ENCODE measurements around the gene ADGRD1. TPM values are rescaled to one million over a fixed set of nuclear protein-coding genes. Genes with fewer than 3 reads are reported as not detected.

ADGRD1 gene
- total and polyA plus RNA-seq, 2 of the 8 experiments (the other 6 are each of a cell fraction or from before 2014, with no cell fraction given), result 0.36 to 0.48 TPM

DNA sequence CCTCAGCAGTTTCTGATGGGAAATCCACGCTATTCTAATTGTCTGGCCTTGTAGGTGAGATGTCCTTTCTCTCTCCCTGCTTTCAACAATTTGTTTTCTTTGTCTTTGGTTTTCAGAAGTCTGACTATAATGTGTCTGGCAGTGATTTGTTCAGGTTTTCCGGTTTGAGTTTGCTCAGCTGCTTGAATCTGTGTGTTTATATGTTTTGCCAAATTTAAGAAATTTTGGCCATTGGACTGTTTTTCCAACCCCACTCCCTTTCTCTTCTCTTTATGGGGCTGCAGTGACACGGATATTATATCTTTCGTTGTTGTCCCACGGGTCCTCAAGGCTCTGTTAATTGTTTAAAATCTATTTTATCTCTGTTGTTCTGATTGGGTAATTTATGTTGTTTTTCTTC lies 105.0 kb downstream of the ADGRD1 start (continued):
- TF ChIP-seq SIN3A (conservative IDR thresholded peaks at IDR 0.05 in 1 of 2, IDR thresholded peaks at IDR 0.05 in 1 of 2; ENCODE audit: low read depth in 1 of 2, low read length in 2 of 2) (no peak), CBX8 (IDR thresholded peaks at IDR 0.05; ENCODE audit: borderline replicate concordance, low read depth, low read length) (no peak), EGR1 (IDR thresholded peaks at IDR 0.05; ENCODE audit: borderline replicate concordance, low read depth, low read length) (no peak), JUN (IDR thresholded peaks at IDR 0.05; ENCODE audit: low read depth, low read length) (no peak), KDM5A (IDR thresholded peaks at IDR 0.05; ENCODE audit: low read length) (no peak)

Measured in H1 (cell line).